Spleen (tissue), 7 donors: ENCODE data around the gene CNTLN.

ENCODE experiments used
- CTCF ChIP-seq, 11 experiments: fragments of 200-600 bp in 7 of 11; fragments of 450-650 bp in 4 of 11; sonication (generic) in 4 of 11; IDR thresholded peaks in 8 of 11; conservative IDR thresholded peaks in 3 of 11; 1 replicate in 7 of 11; 2 replicates in 4 of 11; pipeline versions ENCODE4 v1.4.0 to v1.8.0; 2016 to 2021; ENCODE audit warnings: antibody characterized with exemption in 11 of 11, inconsistent platforms in 4 of 11, mild to moderate bottlenecking in 1 of 11
- POLR2A ChIP-seq, 3 donors: fragments of 450-650 bp; IDR thresholded peaks; one replicate each; pipeline ENCODE4 v1.5.1; 2017; ENCODE audit warnings: antibody characterized with exemption in 3 of 3, mild to moderate bottlenecking in 1 of 3
- POLR2AphosphoS5 ChIP-seq, 3 donors: sonication (generic); formaldehyde crosslinking; IDR thresholded peaks; one replicate each; pipeline ENCODE4 v1.5.1; 2017; ENCODE audit warnings: antibody characterized with exemption in 3 of 3
- donor health status: DM: no; HTN: no; CAD: no; lungs with moderate emphysema.
- donor health status: DM: no; HTN: no; CAD: no.
- donor health status: DM: no; HTN: no; CAD: no.

- TF ChIP-seq CTCF (IDR thresholded peaks at IDR 0.05 in 8 of 11, conservative IDR thresholded peaks at IDR 0.05 in 3 of 11): no peak
- TF ChIP-seq POLR2A (IDR thresholded peaks at IDR 0.05): no peak
- TF ChIP-seq POLR2AphosphoS5 (IDR thresholded peaks at IDR 0.05): no peak
Measured at GRCh38 chr9:17532461-17532860, 397.6 kb downstream of the CNTLN start.
